ENCODE data around the gene ZNF318. TPM values are rescaled to one million over a fixed set of nuclear protein-coding genes. Genes with fewer than 3 reads are reported as not detected.
A peak's percentile ranks its signal among the peaks of the same experiment; 100 is the strongest.
"Not testable (repeated sequence)": the region's sequence is repeated elsewhere in the genome, so short reads cannot be mapped to it uniquely, and the experiment has no call there.

ZNF318 gene
- total RNA-seq, 1 donor from 2014 or later: 17.6 TPM

DNA sequence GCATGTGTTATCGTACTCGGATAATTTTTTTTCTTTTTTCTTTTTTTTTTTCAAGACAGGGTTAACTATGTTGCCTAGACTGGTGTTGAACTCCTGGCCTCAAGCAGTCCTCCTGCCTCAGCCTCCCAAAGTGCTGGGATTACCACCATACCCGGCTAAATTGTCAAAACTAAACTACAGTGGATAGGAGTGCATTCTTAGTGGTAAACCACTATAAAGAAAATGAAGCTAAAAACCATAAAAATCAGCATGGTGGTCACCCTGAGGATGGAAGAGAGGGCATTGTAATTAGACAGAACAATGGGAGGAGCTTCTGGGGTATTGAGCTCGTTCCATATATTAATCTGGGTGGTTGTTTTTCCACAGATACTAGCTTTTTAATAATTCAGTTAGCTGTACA, 6.2 kb upstream of the ZNF318 start:
- no peaks in the 10 kb centered on the region for H3K4me1 ChIP-seq
- no peaks in the 10 kb centered on the region for H4K20me1 ChIP-seq (ENCODE audit: low read depth)
- H3K36me3 ChIP-seq: no peaks in the 10 kb centered on the region
- H3K9me3 ChIP-seq (ENCODE audit: low read depth): no peaks in the 10 kb centered on the region
- no peak overlapping the region for H3K27ac Mint-ChIP-seq
- DNase-seq (ENCODE audit: low spot score): no peak
- no peak overlapping the region for H2AFZ ChIP-seq (replicated peaks)
- H3K27me3 ChIP-seq: peaks cover 10% of the 10 kb centered on the region
- H3K9ac ChIP-seq: no peak overlapping the region
- no peaks in the 10 kb centered on the region for H3K79me2 ChIP-seq (ENCODE audit: low read depth)
- H3K27me3 Mint-ChIP-seq (ENCODE audit: insufficient read depth, low read depth): peaks cover 7% of the 10 kb centered on the region
- TF ChIP-seq EZH2 (IDR thresholded peaks at IDR 0.05): no peak
- TF ChIP-seq, protein P1, sequence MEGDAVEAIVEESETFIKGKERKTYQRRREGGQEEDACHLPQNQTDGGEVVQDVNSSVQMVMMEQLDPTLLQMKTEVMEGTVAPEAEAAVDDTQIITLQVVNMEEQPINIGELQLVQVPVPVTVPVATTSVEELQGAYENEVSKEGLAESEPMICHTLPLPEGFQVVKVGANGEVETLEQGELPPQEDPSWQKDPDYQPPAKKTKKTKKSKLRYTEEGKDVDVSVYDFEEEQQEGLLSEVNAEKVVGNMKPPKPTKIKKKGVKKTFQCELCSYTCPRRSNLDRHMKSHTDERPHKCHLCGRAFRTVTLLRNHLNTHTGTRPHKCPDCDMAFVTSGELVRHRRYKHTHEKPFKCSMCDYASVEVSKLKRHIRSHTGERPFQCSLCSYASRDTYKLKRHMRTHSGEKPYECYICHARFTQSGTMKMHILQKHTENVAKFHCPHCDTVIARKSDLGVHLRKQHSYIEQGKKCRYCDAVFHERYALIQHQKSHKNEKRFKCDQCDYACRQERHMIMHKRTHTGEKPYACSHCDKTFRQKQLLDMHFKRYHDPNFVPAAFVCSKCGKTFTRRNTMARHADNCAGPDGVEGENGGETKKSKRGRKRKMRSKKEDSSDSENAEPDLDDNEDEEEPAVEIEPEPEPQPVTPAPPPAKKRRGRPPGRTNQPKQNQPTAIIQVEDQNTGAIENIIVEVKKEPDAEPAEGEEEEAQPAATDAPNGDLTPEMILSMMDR (IDR thresholded peaks at IDR 0.05): no peak
- no peak for TF ChIP-seq EZH2phosphoT487 (IDR thresholded peaks at IDR 0.05)
- peaks cover under 1% of the 10 kb centered on the region for H3F3A ChIP-seq (ENCODE audit: low read depth)
- no peak overlapping the region for H3K4me2 ChIP-seq
- no peaks in the 10 kb centered on the region for H3K4me1 Mint-ChIP-seq
- H3K27ac ChIP-seq: no peak overlapping the region
- H3K4me3 Mint-ChIP-seq: no peak overlapping the region
- no peaks in the 10 kb centered on the region for H3K9me3 Mint-ChIP-seq
- H3K36me3 Mint-ChIP-seq: no peaks in the 10 kb centered on the region
- H3K4me3 ChIP-seq: no peak overlapping the region

DNA sequence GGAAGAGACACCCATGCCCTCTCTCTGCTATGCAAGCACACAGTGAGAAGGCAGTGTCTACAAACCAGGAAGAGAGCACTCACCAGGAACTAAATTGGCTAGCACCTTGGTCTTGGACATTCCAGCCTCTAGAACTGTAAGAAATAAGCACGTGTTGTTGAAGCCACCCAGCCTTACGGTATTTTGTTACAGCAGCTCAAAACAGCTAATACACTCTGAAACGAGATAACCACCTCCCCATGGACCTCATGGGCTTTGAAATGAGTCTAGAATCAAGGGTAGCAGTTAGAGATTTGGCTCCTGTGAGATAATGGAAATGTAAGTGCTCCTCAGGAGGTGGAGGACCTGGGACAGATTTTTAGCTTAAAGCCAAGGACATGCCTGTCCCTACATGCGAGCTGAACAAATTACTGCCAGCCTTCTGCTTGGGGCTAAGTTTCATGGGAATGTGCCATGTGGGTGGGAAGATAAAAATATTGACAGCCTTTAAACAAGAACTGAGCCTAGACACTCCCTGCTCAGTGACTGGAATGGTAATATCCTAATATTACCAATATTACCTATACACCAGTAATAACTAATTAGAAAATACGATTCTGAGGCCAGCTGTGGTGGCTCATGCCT, 3.9 kb upstream of the ZNF318 start:
- Histone ChIP-seq H4K20me1 (ENCODE audit: low read depth) (no peaks in the 10 kb centered on the region), H3K4me2 (no peak overlapping the region), H3K27ac (no peak overlapping the region), H2AFZ (replicated peaks) (no peak overlapping the region), H3K4me3 (no peak overlapping the region), H3K4me1 (peaks cover 4% of the 10 kb centered on the region), H3K9me3 (ENCODE audit: low read depth) (no peaks in the 10 kb centered on the region), H3K36me3 (no peaks in the 10 kb centered on the region), H3F3A (ENCODE audit: low read depth) (peaks cover 20% of the 10 kb centered on the region), H3K9ac (no peak overlapping the region), H3K27me3 (no peaks in the 10 kb centered on the region), H3K79me2 (ENCODE audit: low read depth) (peaks cover 3% of the 10 kb centered on the region)
- Mint-ChIP-seq H3K27ac (no peak overlapping the region), H3K4me1 (peaks cover 7% of the 10 kb centered on the region), H3K27me3 (ENCODE audit: insufficient read depth, low read depth) (peaks cover 7% of the 10 kb centered on the region), H3K36me3 (no peaks in the 10 kb centered on the region), H3K4me3 (no peak overlapping the region), H3K9me3 (no peaks in the 10 kb centered on the region)
- no peak for TF ChIP-seq EZH2phosphoT487 (IDR thresholded peaks at IDR 0.05)
- TF ChIP-seq, protein P1 (IDR thresholded peaks at IDR 0.05): no peak
- no peak for TF ChIP-seq EZH2 (IDR thresholded peaks at IDR 0.05)
- no peak for DNase-seq (ENCODE audit: low spot score)

DNA sequence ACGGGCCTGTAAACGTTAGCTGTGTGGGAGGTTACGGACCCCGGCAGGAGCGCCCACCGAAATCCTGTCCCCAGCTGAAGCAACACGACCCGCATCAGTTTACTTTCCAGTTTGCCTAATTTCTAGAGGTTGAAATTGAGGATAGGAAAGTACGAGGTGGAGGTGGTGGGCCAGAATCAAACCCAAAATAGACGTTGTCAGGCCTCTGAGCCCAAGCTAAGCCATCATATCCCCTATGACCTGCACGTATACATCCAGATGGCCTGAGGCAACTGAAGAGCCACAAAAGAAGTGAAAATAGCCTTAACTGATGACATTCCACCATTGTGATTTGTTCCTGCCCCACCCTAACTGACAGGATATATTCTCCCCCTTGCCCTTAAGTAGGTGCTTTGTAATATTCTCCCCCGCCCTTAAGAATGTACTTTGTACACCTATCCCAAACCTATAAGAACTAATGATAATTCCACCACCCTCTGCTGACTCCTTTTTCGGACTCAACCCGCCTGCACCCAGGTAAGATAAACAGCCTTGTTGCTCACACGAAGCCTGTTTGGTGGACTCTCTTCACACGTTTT, 645 bp upstream of the ZNF318 start:
- DNase-seq (ENCODE audit: low spot score); H3K9me3 ChIP-seq (ENCODE audit: low read depth); H4K20me1 ChIP-seq (ENCODE audit: low read depth); H3K9me3 Mint-ChIP-seq; H3K27me3 ChIP-seq; H3K27me3 Mint-ChIP-seq (ENCODE audit: insufficient read depth, low read depth); H3K9ac ChIP-seq; H3K36me3 ChIP-seq; H3K27ac ChIP-seq; H3K36me3 Mint-ChIP-seq: not testable (repeated sequence)
- Mint-ChIP-seq H3K27ac (peak overlapping the region; percentile 19), H3K4me1 (peaks cover 26% of the 10 kb centered on the region), H3K4me3 (peak overlapping the region; percentile 89)
- peak overlapping the region; percentile 75 for H3K4me2 ChIP-seq
- H3K4me1 ChIP-seq: peaks cover 11% of the 10 kb centered on the region
- H3K4me3 ChIP-seq: peak overlapping the region; percentile 80
- peak overlapping the region; percentile 92 for H2AFZ ChIP-seq (replicated peaks)
- H3K79me2 ChIP-seq (ENCODE audit: low read depth): peaks cover 25% of the 10 kb centered on the region
- peaks cover 25% of the 10 kb centered on the region for H3F3A ChIP-seq (ENCODE audit: low read depth)

Measured in neural progenitor cell (in vitro differentiated cells).